Activated naive CD8-positive, alpha-beta T cell treated with anti-CD3 and anti-CD28 coated beads, Interleukin-2, amount 10 ng/mL, durations not matched to agents 7 days and 5 days (primary cell): ENCODE measurements around the gene CCDC87. TPM values are rescaled to one million over a fixed set of nuclear protein-coding genes. Genes with fewer than 3 reads are reported as not detected.
A peak's percentile ranks its signal among the peaks of the same experiment; 100 is the strongest.
"Not testable (repeated sequence)": the region's sequence is repeated elsewhere in the genome, so short reads cannot be mapped to it uniquely, and the experiment has no call there.

Experiments
- ATAC-seq: fragments of 150-1000 bp; cut with Tn5 transposase; one replicate; pipeline ENCODE4 v1.10.0; 2021; ENCODE audit warnings: low read depth, moderate library complexity
- POLR2A ChIA-PET: fragments of 350-600 bp; sonication (Branson Sonifier 250); formaldehyde crosslinking; loops from one replicate; lab custom pipeline; 2021; ENCODE audit warnings: antibody characterized with exemption; lab: Charles Lee
- DNase-seq: peaks from one replicate; pipeline ENCODE4 v3.0.0; 2021
- H3K27ac Mint-ChIP-seq: one replicate; pipeline ENCODE4 v1.8.0; 2022; ENCODE audit warnings: mild to moderate bottlenecking, mixed read lengths
- H3K27me3 Mint-ChIP-seq: one replicate; pipeline ENCODE4 v1.8.0; 2022; ENCODE audit warnings: mild to moderate bottlenecking, moderate library complexity, mixed read lengths
- H3K36me3 Mint-ChIP-seq: one replicate; pipeline ENCODE4 v1.8.0; 2021; ENCODE audit warnings: mild to moderate bottlenecking, mixed read lengths
- H3K4me1 Mint-ChIP-seq: one replicate; pipeline ENCODE4 v1.8.0; 2021; ENCODE audit warnings: mixed read lengths
- H3K4me3 Mint-ChIP-seq: one replicate; pipeline ENCODE4 v1.8.0; 2022; ENCODE audit warnings: mild to moderate bottlenecking, moderate library complexity, mixed read lengths
- H3K9me3 Mint-ChIP-seq: one replicate; pipeline ENCODE4 v1.8.0; 2021; ENCODE audit warnings: mixed read lengths
- total RNA-seq, 2 experiments: library from RNA; stranded (reverse); gene quantifications; one replicate each; pipeline ENCODE4 v1.2.3, GENCODE V29; 2021

Gene CCDC87
- total RNA-seq, 2 experiments from 2014 or later, result 0.09 to 0.14 TPM

DNA sequence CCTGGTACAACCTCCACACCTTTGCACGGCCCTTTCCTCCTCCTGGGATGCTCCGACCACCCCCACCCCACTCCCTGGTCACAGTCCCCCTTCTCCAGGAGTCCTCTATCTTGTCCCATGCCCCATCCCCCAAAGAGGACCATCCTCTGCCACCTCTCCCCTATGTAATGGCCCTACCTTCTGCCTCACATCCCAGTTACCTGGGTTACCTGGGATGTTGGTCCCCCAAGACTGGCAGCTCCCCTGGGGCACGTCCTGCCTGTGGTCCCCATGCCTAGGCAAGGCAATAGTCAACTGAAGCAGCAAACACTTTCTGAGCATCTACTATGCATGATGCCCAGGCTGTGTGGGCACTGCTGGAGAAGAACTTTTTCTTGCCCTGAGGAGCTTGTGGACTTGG, 37.4 kb downstream of the CCDC87 start:
- no peak overlapping the region for H3K4me3 Mint-ChIP-seq
- ATAC-seq, result no peak
- no peak for DNase-seq
- POLR2A ChIA-PET, result interaction anchor here (0.6 to 1.2 kb wide), 3 partner anchors 9 to 80 kb away, joined by 3 read pairs; partner anchors contain the start of genes ACTN3, CTSF and ZDHHC24
- H3K27ac Mint-ChIP-seq, result no peak overlapping the region
- H3K4me1 Mint-ChIP-seq, result no peaks in the 10 kb centered on the region
- H3K36me3 Mint-ChIP-seq, result no peaks in the 10 kb centered on the region
- H3K27me3 Mint-ChIP-seq, result peaks cover 13% of the 10 kb centered on the region
- H3K9me3 Mint-ChIP-seq, result no peaks in the 10 kb centered on the region

DNA sequence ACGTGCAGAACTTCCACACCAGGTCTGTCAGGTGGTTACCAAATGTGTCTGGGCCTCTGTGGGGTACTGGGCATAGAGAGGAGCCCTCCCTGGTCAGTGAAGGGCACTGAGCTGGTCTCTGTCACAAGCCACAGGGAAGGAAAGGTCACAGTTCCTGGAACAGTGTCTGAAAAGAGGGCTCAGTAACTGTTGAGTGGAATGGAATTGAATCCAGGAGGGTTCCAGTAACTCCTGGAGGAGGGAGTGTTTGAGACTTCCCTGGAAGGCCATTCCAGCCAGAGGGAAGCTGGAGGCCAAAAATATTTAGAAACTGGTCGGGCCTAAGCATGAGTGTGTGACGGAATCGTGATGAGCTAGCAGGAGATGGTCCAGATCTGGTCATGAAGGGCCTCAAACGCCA, 38.3 kb downstream of the CCDC87 start:
- Mint-ChIP-seq H3K27ac (no peak overlapping the region), H3K36me3 (no peaks in the 10 kb centered on the region), H3K4me3 (no peak overlapping the region), H3K4me1 (no peaks in the 10 kb centered on the region), H3K27me3 (peaks cover 13% of the 10 kb centered on the region), H3K9me3 (no peaks in the 10 kb centered on the region)
- POLR2A ChIA-PET, result interaction anchor here (1.1 to 1.2 kb wide), 2 partner anchors 9 to 14 kb away, joined by 3 read pairs; partner anchors contain the start of genes ACTN3, CTSF and ZDHHC24
- DNase-seq (no peak), ATAC-seq (no peak)

DNA sequence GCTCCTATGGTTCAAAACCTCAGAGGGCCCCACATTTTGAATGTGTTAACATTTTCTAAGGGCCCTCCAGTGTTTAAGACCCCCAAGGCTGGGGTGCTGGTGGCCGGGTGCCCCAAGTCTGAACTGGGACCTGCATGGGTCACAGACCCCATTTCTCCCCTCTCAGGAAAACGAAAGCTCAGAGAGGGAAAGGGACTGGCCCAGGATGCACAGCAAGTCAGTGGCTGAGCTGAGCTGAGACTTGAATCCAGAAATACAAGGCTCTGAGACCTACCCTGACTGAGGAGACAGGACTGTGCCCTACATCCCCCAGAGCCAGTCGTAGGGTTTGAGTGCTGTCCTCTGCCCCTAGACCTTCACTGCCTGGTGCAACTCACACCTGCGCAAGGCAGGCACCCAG, 42.0 kb downstream of the CCDC87 start:
- POLR2A ChIA-PET, result no interaction called here

DNA sequence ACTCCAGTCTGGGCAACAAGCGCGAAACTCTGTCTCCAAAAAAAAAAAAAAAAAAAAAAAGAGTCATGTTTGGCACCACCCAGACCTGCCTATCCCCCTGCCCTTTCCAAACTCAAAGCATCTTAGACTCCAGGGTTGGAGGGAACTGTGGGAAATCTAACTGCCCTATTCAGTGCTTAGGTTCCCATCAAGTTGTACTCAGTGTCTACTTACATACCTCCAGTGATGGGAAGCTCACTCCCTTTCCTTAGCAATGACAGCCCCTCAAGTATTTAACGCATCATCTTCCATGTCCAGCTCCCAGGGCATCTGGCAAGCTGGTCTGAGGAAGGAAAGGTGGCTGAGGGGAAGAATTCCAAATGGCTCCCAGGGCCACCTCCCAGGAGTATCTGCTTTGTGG, 43.2 kb downstream of the CCDC87 start:
- ATAC-seq (no peak), DNase-seq (no peak)
- Mint-ChIP-seq H3K27me3 (peaks cover 7% of the 10 kb centered on the region), H3K4me3 (no peak overlapping the region), H3K4me1 (peaks cover 4% of the 10 kb centered on the region), H3K9me3 (no peaks in the 10 kb centered on the region), H3K27ac (no peak overlapping the region), H3K36me3 (no peaks in the 10 kb centered on the region)
- POLR2A ChIA-PET, result no interaction called here

More for the DNA sequence above, 42.0 kb downstream of the CCDC87 start:
- ATAC-seq (no peak), DNase-seq (no peak)
- no peak overlapping the region for H3K4me3 Mint-ChIP-seq
- no peak overlapping the region for H3K27ac Mint-ChIP-seq
- no peaks in the 10 kb centered on the region for H3K9me3 Mint-ChIP-seq
- H3K4me1 Mint-ChIP-seq, result peaks cover 1% of the 10 kb centered on the region
- peaks cover 13% of the 10 kb centered on the region for H3K27me3 Mint-ChIP-seq
- no peaks in the 10 kb centered on the region for H3K36me3 Mint-ChIP-seq

DNA sequence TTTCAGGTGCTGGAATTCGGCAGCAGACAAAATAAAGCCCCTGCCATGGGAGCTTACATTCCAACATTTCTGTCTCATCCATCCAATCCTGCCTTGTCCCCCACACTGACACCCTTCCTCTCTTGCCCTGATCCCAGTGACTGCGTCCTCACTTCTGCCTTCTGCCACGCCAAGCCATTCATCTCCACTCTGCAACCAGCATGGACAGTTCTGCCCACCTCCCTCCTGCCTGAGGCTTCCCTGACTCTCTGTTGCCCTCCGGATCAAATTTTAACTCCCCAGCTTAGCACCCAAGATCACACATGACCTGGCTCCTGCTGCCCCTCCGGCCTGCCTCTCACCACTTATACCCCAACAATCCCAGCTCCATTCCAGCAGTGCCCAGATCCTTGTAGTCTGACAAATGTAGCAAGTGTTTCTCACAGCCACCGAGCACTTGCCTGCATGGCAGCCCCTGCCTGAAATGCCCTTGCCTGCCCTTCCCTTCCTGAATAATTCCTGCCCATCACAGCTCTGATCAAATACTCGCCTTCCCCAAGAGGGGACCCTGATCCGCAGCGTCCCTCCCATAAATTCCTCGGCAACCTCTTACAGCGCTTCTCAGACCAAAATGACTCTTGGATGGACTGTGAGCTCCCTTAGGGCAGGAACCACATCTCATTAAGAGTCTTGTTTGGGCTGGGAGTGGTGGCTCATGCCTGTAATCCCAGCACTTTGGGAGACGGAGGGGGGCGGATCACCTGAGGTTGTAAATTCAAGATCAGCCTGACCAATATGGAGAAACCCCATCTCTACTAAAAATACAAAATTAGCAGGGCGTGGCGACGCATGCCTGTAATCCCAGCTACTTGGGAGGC, 43.9 kb downstream of the CCDC87 start:
- POLR2A ChIA-PET, result no interaction called here
- H3K9me3 Mint-ChIP-seq, result no peaks in the 10 kb centered on the region
- ATAC-seq (no peak), DNase-seq (no peak)
- H3K4me3 Mint-ChIP-seq, result no peak overlapping the region
- H3K36me3 Mint-ChIP-seq, result no peaks in the 10 kb centered on the region
- no peak overlapping the region for H3K27ac Mint-ChIP-seq
- H3K4me1 Mint-ChIP-seq, result peaks cover 9% of the 10 kb centered on the region
- peaks cover 7% of the 10 kb centered on the region for H3K27me3 Mint-ChIP-seq

DNA sequence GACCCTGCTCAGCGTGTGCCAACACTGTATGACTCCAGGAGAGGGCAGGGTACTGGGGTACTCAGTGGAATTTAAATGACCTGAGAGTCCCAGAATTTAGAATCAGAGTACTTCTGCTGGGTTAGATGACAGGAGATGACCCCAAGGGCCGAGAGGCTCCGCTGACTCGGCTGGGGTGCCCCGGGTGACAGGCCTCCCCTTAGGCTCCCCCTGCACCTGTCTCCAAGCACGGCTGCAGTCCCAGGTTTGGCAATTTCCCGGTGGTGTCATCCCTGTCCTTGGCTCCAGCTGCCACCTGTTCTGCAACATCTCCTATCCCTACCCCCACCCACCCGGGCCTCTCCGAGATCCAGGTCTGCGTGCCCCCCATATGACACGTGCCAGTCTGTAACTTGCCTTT, 44.8 kb downstream of the CCDC87 start:
- no peak for ATAC-seq
- Mint-ChIP-seq H3K4me3 (no peak overlapping the region), H3K36me3 (peaks cover 3% of the 10 kb centered on the region), H3K27ac (no peak overlapping the region), H3K4me1 (peaks cover 17% of the 10 kb centered on the region), H3K9me3 (no peaks in the 10 kb centered on the region), H3K27me3 (peaks cover 7% of the 10 kb centered on the region)
- no peak for DNase-seq
- POLR2A ChIA-PET, result no interaction called here

DNA sequence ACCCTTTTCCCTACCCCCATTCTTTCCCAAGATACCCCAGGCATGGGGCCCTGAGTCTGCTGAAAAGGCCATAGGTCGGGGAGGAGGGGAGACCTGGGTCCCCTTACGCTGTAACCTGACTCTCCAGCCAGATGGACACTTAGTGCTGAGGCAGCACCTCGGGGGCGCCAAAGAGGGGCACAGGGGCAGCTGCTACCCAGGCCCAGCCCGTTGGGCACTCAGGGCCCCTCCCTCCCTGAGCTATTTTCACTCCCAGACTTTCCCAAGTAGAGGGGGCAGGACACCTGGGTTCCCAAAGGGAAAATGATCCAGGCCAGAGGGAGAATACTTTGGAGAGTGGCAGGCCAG, 45.2 kb downstream of the CCDC87 start:
- Mint-ChIP-seq H3K27me3 (peaks cover 7% of the 10 kb centered on the region), H3K4me3 (no peak overlapping the region), H3K9me3 (no peaks in the 10 kb centered on the region), H3K4me1 (peaks cover 18% of the 10 kb centered on the region), H3K27ac (no peak overlapping the region), H3K36me3 (peaks cover 5% of the 10 kb centered on the region)
- ATAC-seq (no peak), DNase-seq (no peak)
- POLR2A ChIA-PET, result interaction anchor here (6.0 kb wide), 1 partner anchor 130 kb away, joined by 37 read pairs; the partner anchor contains the start of gene RBM4B

DNA sequence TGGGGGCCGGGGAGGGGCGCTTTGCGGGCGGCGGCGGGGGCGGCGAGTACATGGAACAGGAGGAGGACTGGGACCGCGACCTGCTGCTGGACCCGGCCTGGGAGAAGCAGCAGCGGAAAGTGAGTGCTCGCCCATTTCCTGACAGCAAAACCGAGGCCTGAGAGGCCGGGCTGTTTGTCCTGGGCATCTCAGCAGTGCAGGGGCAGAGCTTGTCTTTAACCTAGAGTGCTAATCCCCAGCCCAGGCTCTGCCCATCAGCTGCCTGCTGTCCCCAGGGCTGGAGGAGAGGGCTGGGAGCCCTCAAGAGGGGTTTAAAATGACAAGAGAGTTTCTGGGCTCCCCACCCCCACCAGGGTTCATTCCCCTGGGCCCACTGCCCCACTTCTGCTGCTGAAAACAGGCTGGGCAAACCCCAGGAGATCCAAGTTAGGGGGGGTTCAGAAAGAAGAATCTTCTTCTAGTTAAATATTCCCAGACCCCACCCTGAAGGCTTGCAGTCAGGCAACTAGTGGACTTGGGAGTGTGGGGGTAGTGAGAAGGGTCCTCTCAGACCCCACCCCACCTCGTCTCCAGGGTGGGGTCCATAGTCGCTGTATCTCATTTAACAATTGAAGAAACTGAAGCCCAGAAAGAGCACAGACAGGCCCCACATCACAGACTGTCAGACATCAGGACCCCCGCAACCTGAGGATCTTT, 45.7 kb downstream of the CCDC87 start:
- DNase-seq (no peak), ATAC-seq (no peak)
- Mint-ChIP-seq H3K27ac (no peak overlapping the region), H3K9me3 (no peaks in the 10 kb centered on the region), H3K36me3 (peaks cover 11% of the 10 kb centered on the region), H3K4me1 (peaks cover 21% of the 10 kb centered on the region), H3K27me3 (peaks cover 7% of the 10 kb centered on the region), H3K4me3 (peak overlapping the region; percentile 83)
- POLR2A ChIA-PET, result interaction anchor here (0.7 to 6.0 kb wide), 11 partner anchors 8 to 309 kb away, joined by 3 to 37 read pairs (median 5); partner anchors contain the start of genes CTSF, RBM14 and RBM4B

DNA sequence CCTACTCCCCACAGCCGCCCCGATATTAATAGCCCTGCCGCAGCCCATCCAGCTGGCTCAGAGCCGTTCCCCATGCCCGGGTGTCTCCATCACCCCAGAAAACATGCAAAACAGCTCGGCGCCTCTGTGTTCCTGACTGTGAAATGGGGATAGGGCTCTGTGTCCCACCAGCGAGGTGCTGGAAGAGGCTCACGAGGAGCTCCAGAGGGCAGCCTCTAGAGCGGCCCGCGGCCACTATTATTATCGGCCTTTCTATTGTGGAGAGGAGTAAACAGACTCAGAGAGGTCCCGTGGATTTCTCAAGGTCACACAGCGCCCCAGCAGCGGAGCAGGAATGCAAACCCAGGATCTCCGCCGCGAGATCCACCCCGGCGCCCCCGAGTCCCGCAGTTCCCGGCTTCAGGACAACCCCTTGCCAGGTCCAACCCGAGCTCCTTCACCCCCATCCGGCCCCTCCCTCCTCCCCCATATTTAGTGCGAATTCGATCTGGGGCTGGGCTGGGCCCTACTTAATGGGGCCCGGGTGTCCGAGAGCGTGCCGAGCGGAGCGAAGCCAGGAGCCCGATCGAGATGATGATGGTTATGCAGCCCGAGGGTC, 46.4 kb downstream of the CCDC87 start, which contains the start of gene ACTN3:
ACTN3 (plus strand) TSS at position 536 of the 598 bp plus-strand sequence; CDS start at position 571, 35 bp downstream.
- H3K27ac Mint-ChIP-seq, result peak within 1 kb of the TSS; percentile 62
- POLR2A ChIA-PET, result interaction anchor here (0.5 to 6.0 kb wide), 17 partner anchors 9 to 310 kb away, joined by 3 to 37 read pairs (median 5); partner anchors contain the start of genes CTSF, DPP3, PELI3 and RBM14
- H3K27me3 Mint-ChIP-seq, result peaks cover 7% of the 10 kb centered on the region
- H3K36me3 Mint-ChIP-seq, result peaks cover 16% of the 10 kb centered on the region
- no peak for DNase-seq
- H3K4me1 Mint-ChIP-seq, result peaks cover 24% of the 10 kb centered on the region
- no peaks in the 10 kb centered on the region for H3K9me3 Mint-ChIP-seq
- no peak for ATAC-seq
- H3K4me3 Mint-ChIP-seq, result peak within 1 kb of the TSS; percentile 83

DNA sequence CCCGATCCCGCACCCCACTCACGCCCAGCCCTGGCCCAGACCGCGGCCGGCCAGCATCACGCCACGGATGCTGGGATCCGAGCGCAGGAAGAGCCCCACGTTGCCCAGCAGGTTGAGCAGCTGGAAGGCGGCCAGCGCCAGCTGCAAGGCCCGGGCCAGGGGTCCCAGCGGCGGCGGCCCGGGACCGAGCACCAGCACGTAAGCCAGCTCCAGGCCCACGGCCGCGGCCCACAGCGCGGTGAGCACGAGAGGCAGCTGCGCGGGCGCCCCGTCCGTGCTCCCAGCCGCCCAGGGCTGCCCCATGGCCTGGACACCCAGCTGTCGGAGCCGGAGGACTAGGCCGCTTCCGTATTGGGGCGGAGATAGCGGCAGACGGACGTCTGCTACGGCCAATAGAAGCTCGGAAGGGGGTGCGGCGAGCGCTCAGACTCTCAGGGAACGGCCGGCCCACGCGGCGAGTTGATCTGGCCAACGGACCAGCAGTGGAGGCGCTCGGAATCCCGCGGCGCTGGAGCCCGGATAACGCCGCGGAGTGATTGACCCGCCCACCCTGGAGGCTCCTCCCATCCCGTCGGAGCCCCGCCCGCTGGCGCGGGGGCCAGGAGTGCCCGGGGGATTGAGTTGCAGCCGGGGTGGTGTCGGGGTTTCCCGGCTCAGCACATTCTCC, 47.0 kb downstream of the CCDC87 start, which contains the start of gene ZDHHC24:
ZDHHC24 (minus strand) TSS at position 348 of the 667 bp plus-strand sequence; CDS start at position 303, 45 bp downstream.
- H3K4me3 Mint-ChIP-seq, result peak within 1 kb of the TSS; percentile 83
- H3K27ac Mint-ChIP-seq, result peak within 1 kb of the TSS; percentile 65
- DNase-seq (peak; percentile 90), ATAC-seq (peak; percentile 86)
- peaks cover 19% of the 10 kb centered on the region for H3K36me3 Mint-ChIP-seq
- peaks cover 25% of the 10 kb centered on the region for H3K4me1 Mint-ChIP-seq
- peaks cover 7% of the 10 kb centered on the region for H3K27me3 Mint-ChIP-seq
- no peaks in the 10 kb centered on the region for H3K9me3 Mint-ChIP-seq
- POLR2A ChIA-PET, result interaction anchor here (0.5 to 6.0 kb wide), 17 partner anchors 9 to 310 kb away, joined by 3 to 37 read pairs (median 5); partner anchors contain the start of genes CTSF, DPP3, PELI3 and RBM14

DNA sequence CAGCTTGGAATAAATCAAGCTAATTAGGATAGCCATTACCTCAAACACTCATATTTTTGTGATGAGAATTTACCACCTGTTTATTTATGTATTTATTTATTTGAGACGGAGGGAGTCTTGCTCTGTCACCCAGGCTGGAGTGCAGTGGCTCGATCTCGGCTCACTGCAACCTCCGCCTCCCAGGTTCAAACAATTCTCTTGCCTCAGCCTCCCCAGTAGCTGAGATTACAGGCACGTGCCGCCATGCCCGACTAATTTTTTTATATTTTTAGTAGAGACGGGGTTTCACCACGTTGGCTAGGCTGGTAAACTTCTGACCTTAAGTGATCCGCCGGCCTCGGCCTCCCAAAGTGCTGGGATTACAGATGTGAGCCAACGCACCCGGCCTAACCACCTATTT, 47.9 kb downstream of the CCDC87 start:
- not testable (repeated sequence) for H3K27me3 Mint-ChIP-seq, H3K9me3 Mint-ChIP-seq, ATAC-seq, DNase-seq
- Mint-ChIP-seq H3K4me3 (peak overlapping the region; percentile 83), H3K4me1 (peaks cover 25% of the 10 kb centered on the region), H3K27ac (peak overlapping the region; percentile 65), H3K36me3 (peaks cover 19% of the 10 kb centered on the region)
- POLR2A ChIA-PET, result interaction anchor here (1.2 to 6.0 kb wide), 8 partner anchors 23 to 311 kb away, joined by 3 to 37 read pairs (median 8); partner anchors contain the start of genes CTSF, DPP3, PELI3 and RBM14
